ENCODE data around the gene MOV10. TPM values are rescaled to one million over a fixed set of nuclear protein-coding genes. Genes with fewer than 3 reads are reported as not detected.

The MOV10 gene
- total RNA-seq, 2 donors from 2014 or later = 61.6 to 62.7 TPM

DNA sequence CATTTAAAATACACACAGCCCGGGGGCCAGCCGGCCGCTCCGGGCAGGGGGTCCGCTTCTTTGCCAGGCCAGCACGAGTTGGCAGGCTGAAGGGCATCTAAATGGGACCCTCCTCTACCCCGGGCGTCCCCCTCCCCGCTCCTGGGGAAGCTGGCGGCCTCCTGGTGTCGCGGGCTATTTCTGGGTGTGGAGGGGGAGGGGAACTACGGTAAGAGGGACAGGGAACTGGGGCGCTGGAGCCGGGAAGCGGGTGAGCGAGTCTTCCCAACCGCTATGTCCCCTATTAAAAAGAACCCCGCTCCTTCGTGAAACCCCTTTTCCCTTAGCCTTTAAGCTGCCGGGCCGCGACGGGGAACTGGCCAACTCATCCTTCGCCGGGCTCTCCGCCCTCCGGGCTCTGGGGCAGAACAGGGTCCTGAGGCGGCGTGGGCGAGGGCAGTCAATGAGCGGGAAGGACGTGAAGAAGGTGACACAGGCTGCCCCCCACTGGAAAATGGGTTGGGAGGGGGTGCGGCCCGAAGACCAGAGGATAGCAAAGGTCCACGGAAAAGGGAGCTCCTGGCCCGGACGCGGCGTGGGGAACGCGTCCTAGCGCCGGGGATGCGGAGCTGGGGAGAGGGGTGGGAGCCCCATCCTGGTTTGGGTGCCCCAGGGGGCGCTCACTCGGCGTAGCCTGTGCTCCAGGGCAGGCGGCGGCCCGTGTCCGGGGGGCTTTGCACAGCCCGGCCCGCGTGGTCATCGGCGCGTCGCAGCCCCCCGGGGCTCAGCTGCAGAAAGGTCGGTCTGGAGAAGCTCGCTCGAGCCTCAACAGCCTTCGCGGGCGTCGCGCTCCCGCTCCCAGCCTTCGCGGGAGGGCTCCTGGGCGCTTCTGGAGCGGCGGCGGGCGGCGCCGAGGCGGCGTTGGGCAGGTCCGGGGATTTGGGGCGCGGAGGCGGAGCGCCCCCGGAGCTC is 40.1 kb downstream of the MOV10 start:
- Histone ChIP-seq H3K27ac (no peak overlapping the region), H3K9me3 (no peaks in the 10 kb centered on the region), H3K9ac (ENCODE audit: low read depth in 2 of 2, low read length in 2 of 2) (peak overlapping the region; percentile 68 to 74), H3K36me3 (no peaks in the 10 kb centered on the region), H3K27me3 (no peaks in the 10 kb centered on the region), H3K4me1 (peaks cover 5% of the 10 kb centered on the region), H3K4me3 (peak overlapping the region; percentile 81)
- intact Hi-C loops (cut with DNase I) = loop anchor here (5.0 kb wide), 3 partner anchors 163 to 963 kb away; partner anchors contain the start of gene LRIG2
- TF ChIP-seq, protein P1, sequence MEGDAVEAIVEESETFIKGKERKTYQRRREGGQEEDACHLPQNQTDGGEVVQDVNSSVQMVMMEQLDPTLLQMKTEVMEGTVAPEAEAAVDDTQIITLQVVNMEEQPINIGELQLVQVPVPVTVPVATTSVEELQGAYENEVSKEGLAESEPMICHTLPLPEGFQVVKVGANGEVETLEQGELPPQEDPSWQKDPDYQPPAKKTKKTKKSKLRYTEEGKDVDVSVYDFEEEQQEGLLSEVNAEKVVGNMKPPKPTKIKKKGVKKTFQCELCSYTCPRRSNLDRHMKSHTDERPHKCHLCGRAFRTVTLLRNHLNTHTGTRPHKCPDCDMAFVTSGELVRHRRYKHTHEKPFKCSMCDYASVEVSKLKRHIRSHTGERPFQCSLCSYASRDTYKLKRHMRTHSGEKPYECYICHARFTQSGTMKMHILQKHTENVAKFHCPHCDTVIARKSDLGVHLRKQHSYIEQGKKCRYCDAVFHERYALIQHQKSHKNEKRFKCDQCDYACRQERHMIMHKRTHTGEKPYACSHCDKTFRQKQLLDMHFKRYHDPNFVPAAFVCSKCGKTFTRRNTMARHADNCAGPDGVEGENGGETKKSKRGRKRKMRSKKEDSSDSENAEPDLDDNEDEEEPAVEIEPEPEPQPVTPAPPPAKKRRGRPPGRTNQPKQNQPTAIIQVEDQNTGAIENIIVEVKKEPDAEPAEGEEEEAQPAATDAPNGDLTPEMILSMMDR (IDR thresholded peaks at IDR 0.05) = no peak
- DNase-seq = peak; percentile 46

DNA sequence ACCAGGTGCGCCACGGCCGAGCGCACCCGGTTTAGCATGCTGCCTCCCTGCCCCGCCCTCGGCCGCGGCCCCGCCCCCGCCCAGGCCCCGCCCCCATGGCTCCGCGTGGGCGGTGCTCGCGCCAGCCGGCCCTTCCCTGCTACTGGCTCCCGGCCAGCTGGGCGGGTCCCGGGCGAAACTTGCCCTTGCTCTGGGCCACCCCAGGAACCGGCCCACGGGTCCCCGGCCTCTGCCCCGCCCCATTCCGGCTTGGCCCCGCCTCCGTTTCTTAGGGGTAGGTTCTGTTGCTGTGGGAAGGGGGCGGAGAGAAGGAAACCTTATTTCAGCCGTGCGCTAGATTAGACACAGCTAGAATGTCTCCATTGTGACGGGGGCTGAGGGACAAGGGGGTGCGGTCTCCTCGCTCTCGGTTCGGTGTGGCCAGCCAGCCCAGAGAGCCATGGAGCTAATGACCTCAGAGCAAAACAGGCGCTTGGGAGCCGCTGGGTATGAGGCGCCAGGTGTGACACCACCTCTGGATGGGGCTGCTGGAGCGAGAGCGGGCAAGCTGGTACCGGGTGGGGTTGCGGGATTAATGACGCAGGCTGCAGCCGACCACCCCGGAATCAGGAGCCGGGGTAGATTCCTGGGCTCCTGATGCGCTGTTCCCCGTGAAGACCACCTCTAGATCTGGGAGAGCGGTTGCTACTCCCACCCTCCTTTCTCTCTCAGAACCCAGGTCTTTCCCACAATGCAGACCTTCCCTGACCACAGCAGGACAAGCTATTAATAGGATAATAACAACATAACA is 41.0 kb downstream of the MOV10 start, which contains the start of gene PPM1J:
TSS of gene PPM1J (minus strand) at position 69 of the 790 bp plus-strand sequence. CDS start at position 38, 31 bp downstream.
- Histone ChIP-seq H3K36me3 (no peaks in the 10 kb centered on the region), H3K4me1 (peaks cover 5% of the 10 kb centered on the region), H3K9me3 (no peaks in the 10 kb centered on the region), H3K27me3 (no peaks in the 10 kb centered on the region), H3K4me3 (peak within 1 kb of the TSS; percentile 81), H3K9ac (ENCODE audit: low read depth in 2 of 2, low read length in 2 of 2) (peak within 1 kb of the TSS; percentile 68 to 82), H3K27ac (peak within 1 kb of the TSS; percentile 23)
- TF ChIP-seq, protein P1 (IDR thresholded peaks at IDR 0.05) = no peak
- intact Hi-C loops (cut with DNase I) = loop anchor here (2.0 to 5.0 kb wide), 4 partner anchors 89 to 962 kb away; partner anchors contain the start of gene LRIG2
- DNase-seq = peak; percentile 100

DNA sequence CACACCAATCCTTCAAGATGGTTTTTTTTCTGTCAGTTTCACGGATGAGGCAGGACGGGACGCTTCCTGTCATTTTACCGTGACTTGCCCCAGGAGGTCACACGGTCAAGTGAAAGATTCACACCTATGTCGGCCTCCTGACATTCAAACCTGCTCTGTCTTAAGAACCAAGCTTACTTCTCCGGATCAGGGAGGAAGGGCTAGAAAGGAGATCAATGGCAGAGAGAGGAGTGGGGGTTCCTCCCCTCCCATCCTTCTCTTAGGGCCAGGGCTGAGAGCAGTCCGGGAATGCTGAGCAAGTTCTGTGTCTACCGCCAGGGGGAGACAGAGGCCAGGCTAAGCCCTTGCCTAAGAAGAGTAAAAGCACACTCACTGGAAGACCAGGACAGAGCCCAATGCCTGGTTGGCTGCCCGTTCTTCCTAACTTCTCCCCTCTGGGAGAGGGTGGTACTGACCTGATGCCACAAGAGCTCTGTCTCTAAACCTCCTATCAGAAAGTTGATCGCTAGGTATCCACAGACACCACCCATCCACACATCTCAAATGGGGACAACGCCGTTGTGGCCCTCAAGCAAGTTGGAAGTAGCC is 41.8 kb downstream of the MOV10 start:
- peaks cover 5% of the 10 kb centered on the region for H3K4me1 ChIP-seq
- intact Hi-C loops (cut with DNase I) = loop anchor here (2.0 to 5.0 kb wide), 4 partner anchors 89 to 961 kb away; partner anchors contain the start of gene LRIG2
- H3K36me3 ChIP-seq = no peaks in the 10 kb centered on the region
- H3K4me3 ChIP-seq = peak overlapping the region; percentile 81
- H3K27me3 ChIP-seq = no peaks in the 10 kb centered on the region
- peak; percentile 92 for DNase-seq
- peak overlapping the region; percentile 23 for H3K27ac ChIP-seq
- no peaks in the 10 kb centered on the region for H3K9me3 ChIP-seq
- peak overlapping the region in 1 of 2 donors; percentile 82 for H3K9ac ChIP-seq (ENCODE audit: low read depth in 2 of 2, low read length in 2 of 2)
- TF ChIP-seq, protein P1 (IDR thresholded peaks at IDR 0.05) = peak; percentile 93

DNA sequence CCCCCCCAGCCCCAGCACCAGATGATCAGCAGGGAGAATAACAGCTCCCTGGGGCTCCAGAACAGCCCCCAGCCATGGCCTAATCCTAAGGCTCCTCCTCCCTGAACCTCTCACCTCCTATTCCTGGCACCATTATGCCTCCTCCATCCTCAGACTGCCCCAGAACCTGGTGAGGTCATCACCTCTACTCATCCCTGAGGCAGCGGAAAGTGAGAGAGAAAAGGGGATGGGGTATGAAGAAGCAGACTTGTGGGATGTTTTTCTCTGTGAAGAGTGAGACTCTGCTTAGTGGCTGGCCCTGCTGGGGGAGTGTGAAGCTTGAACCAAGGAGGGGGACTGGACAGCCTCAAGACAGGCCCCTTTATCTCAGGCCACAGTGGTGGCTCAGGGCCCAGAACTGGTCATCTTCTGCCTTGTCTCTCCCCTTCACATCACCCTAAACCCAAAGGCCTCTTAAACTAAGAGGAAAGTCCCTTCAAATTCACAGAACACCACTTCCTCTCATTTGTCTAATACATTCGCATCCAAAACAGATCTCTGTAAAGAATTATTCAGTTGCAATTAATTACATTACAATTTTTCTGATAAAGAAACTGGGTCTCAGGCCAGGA is 42.9 kb downstream of the MOV10 start:
- peaks cover 5% of the 10 kb centered on the region for H3K4me1 ChIP-seq
- no peaks in the 10 kb centered on the region for H3K27me3 ChIP-seq
- H3K36me3 ChIP-seq = no peaks in the 10 kb centered on the region
- no peak overlapping the region for H3K27ac ChIP-seq
- no peak overlapping the region for H3K9ac ChIP-seq (ENCODE audit: low read depth in 2 of 2, low read length in 2 of 2)
- no peak overlapping the region for H3K4me3 ChIP-seq
- TF ChIP-seq, protein P1 (IDR thresholded peaks at IDR 0.05) = no peak
- intact Hi-C loops (cut with DNase I) = loop anchor here (2.0 to 5.0 kb wide), 4 partner anchors 87 to 960 kb away; partner anchors contain the start of gene LRIG2
- no peak for DNase-seq
- no peaks in the 10 kb centered on the region for H3K9me3 ChIP-seq

All from colonic mucosa (tissue), 4 donors.